ENCODE data around the gene B4GALT5.

DNA sequence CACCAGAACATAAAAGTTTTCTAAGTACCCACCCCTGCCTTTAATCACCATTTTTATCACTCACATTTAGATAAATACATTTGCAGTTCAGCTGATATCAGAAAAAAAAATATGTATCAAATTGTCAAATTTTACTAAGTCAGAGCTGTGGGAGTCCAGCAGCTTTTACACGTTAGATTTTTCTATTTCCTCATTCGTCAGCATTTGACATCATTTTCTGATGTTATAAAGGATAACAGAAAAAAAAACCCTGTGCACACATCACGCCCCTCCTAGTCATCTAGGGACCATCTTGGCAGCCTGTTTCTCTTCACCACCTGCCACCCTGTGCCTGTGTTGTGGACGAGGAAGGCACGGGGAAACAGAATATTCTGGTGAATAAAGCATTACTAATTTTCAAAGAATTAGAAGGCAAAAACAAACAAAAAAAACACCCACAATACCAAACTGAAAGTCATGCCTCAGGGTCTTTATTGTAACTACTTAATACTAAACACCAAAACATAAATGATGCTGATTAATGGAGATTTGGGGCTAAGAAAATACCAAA is 12.4 kb downstream of the B4GALT5 start:
- TF ChIP-seq, protein P1, sequence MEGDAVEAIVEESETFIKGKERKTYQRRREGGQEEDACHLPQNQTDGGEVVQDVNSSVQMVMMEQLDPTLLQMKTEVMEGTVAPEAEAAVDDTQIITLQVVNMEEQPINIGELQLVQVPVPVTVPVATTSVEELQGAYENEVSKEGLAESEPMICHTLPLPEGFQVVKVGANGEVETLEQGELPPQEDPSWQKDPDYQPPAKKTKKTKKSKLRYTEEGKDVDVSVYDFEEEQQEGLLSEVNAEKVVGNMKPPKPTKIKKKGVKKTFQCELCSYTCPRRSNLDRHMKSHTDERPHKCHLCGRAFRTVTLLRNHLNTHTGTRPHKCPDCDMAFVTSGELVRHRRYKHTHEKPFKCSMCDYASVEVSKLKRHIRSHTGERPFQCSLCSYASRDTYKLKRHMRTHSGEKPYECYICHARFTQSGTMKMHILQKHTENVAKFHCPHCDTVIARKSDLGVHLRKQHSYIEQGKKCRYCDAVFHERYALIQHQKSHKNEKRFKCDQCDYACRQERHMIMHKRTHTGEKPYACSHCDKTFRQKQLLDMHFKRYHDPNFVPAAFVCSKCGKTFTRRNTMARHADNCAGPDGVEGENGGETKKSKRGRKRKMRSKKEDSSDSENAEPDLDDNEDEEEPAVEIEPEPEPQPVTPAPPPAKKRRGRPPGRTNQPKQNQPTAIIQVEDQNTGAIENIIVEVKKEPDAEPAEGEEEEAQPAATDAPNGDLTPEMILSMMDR (IDR thresholded peaks at IDR 0.05; ENCODE audit: low read depth, low read length) = 0 out of 2 replicates have a peak, but pooled peaks have one; percentile 7
- TF ChIP-seq EZH2phosphoT487 (IDR thresholded peaks at IDR 0.05; ENCODE audit: low read depth) = no peak

Measured in OCI-LY3 (cell line).